Suprapubic skin (tissue), 4 donors: Measurements from ENCODE around the gene GUCY1A2. TPM values are rescaled to one million over a fixed set of nuclear protein-coding genes. Genes with fewer than 3 reads are reported as not detected.
"Not testable (repeated sequence)": the region's sequence is repeated elsewhere in the genome, so short reads cannot be mapped to it uniquely, and the experiment has no call there.

ENCODE experiments used
- DNase-seq, 2 donors: peaks; one replicate each; pipeline ENCODE4 v3.0.0-alpha.2; 2019; ENCODE audit warnings: low spot score in 2 of 2
- H3K27ac ChIP-seq: fragments of 200-600 bp; sonication (generic); one replicate; pipeline ENCODE4 v1.5.1; 2019
- H3K27me3 ChIP-seq: fragments of 200-600 bp; sonication (generic); one replicate; pipeline ENCODE4 v1.5.1; 2019
- H3K36me3 ChIP-seq: fragments of 200-600 bp; sonication (generic); one replicate; pipeline ENCODE4 v1.5.1; 2019
- H3K4me1 ChIP-seq: fragments of 200-600 bp; sonication (generic); one replicate; pipeline ENCODE4 v1.5.1; 2019
- H3K4me3 ChIP-seq: fragments of 200-600 bp; sonication (generic); one replicate; pipeline ENCODE4 v1.5.1; 2019; ENCODE audit warnings: mild to moderate bottlenecking
- H3K9me3 ChIP-seq: fragments of 200-600 bp; sonication (generic); one replicate; pipeline ENCODE4 v1.5.1; 2019
- CTCF ChIP-seq, 2 donors: fragments of 200-600 bp in 1 of 2; fragments of 450-650 bp in 1 of 2; sonication (generic) in 1 of 2; IDR thresholded peaks; one replicate each; pipeline ENCODE4 v1.5.1; 2016 to 2019; ENCODE audit warnings: antibody characterized with exemption in 2 of 2, mild to moderate bottlenecking in 1 of 2, moderate library complexity in 1 of 2
- EP300 ChIP-seq: sonication (generic); formaldehyde crosslinking; IDR thresholded peaks from one replicate; pipeline ENCODE4 v1.6.1; 2017; ENCODE audit warnings: antibody characterized with exemption
- POLR2A ChIP-seq, 2 donors: fragments of 450-650 bp; IDR thresholded peaks; one replicate each; pipeline ENCODE4 v1.6.1; 2017; ENCODE audit warnings: antibody characterized with exemption in 2 of 2, mild to moderate bottlenecking in 2 of 2, moderate library complexity in 2 of 2
- POLR2AphosphoS5 ChIP-seq, 3 donors: sonication (generic); formaldehyde crosslinking; IDR thresholded peaks; one replicate each; pipeline ENCODE4 v1.6.1; 2017; ENCODE audit warnings: antibody characterized with exemption in 3 of 3
- WGBS: methylation state at CpG from one replicate; pipeline ENCODE4 v1.1.5; 2018; 5-methylcytosine and 5-hydroxymethylcytosine counted together
- total RNA-seq, 4 donors: library from RNA; depleted of rRNA; stranded (reverse); fragments of >200 nt; gene quantifications; one replicate each; pipeline ENCODE4 v1.1.0, GENCODE V29; 2016

Gene GUCY1A2
- total RNA-seq, 4 donors from 2014 or later: 0.49 to 2.7 (median 1.2) TPM

- no peak overlapping the region for H3K4me3 ChIP-seq
- 76% methylated on average over 1 of the region's 1 CpG for WGBS
- no peaks in the 10 kb centered on the region for H3K36me3 ChIP-seq
- no peaks in the 10 kb centered on the region for H3K9me3 ChIP-seq
- TF ChIP-seq CTCF (IDR thresholded peaks at IDR 0.05): no peak
- no peak for TF ChIP-seq POLR2AphosphoS5 (IDR thresholded peaks at IDR 0.05)
- TF ChIP-seq EP300: no peak
- no peak for TF ChIP-seq POLR2A (IDR thresholded peaks at IDR 0.05)
- no peaks in the 10 kb centered on the region for H3K27me3 ChIP-seq
- no peaks in the 10 kb centered on the region for H3K4me1 ChIP-seq
- DNase-seq: no peak
- no peak overlapping the region for H3K27ac ChIP-seq
Measured at GRCh38 chr11:106813806-106814205, 204.5 kb downstream of the GUCY1A2 start.

- DNase-seq: no peak
- H3K4me1 ChIP-seq: no peaks in the 10 kb centered on the region
Measured at GRCh38 chr11:106794058-106794457, 224.2 kb downstream of the GUCY1A2 start.

GRCh38 chr11:106789406-106789805, 228.9 kb downstream of the GUCY1A2 start:
- Histone ChIP-seq H3K27me3 (no peaks in the 10 kb centered on the region), H3K27ac (no peak overlapping the region), H3K4me1 (peaks cover 3% of the 10 kb centered on the region), H3K36me3 (no peaks in the 10 kb centered on the region), H3K9me3 (no peaks in the 10 kb centered on the region), H3K4me3 (no peak overlapping the region)
- 50% methylated on average over 3 of the region's 3 CpGs for WGBS
- no peak for DNase-seq
- TF ChIP-seq POLR2A (IDR thresholded peaks at IDR 0.05) (no peak), CTCF (IDR thresholded peaks at IDR 0.05) (no peak), POLR2AphosphoS5 (IDR thresholded peaks at IDR 0.05) (no peak), EP300 (no peak)

More at GRCh38 chr11:106794058-106794457, 224.2 kb downstream of the GUCY1A2 start:
- Histone ChIP-seq H3K4me3 (no peak overlapping the region), H3K27me3 (no peaks in the 10 kb centered on the region), H3K27ac (no peak overlapping the region), H3K9me3 (no peaks in the 10 kb centered on the region), H3K36me3 (no peaks in the 10 kb centered on the region)
- TF ChIP-seq POLR2A (IDR thresholded peaks at IDR 0.05) (no peak), CTCF (IDR thresholded peaks at IDR 0.05) (no peak), EP300 (no peak)

- H3K27ac ChIP-seq: no peak overlapping the region
- H3K4me3 ChIP-seq: no peak overlapping the region
- H3K9me3 ChIP-seq: no peaks in the 10 kb centered on the region
- H3K4me1 ChIP-seq: peaks cover 3% of the 10 kb centered on the region
- TF ChIP-seq EP300 (no peak), POLR2AphosphoS5 (IDR thresholded peaks at IDR 0.05) (no peak), CTCF (IDR thresholded peaks at IDR 0.05) (no peak), POLR2A (IDR thresholded peaks at IDR 0.05) (no peak)
- no peaks in the 10 kb centered on the region for H3K36me3 ChIP-seq
- no peak for DNase-seq
- 100% methylated on average over 1 of the region's 1 CpG for WGBS
- no peaks in the 10 kb centered on the region for H3K27me3 ChIP-seq
Measured at GRCh38 chr11:106787454-106787853, 230.8 kb downstream of the GUCY1A2 start.

- no peak for TF ChIP-seq CTCF (IDR thresholded peaks at IDR 0.05)
- TF ChIP-seq POLR2A (IDR thresholded peaks at IDR 0.05): no peak
- no peak for TF ChIP-seq EP300
- TF ChIP-seq POLR2AphosphoS5 (IDR thresholded peaks at IDR 0.05): no peak
- DNase-seq: no peak
- Histone ChIP-seq H3K27ac (no peak overlapping the region), H3K4me1 (peaks cover 3% of the 10 kb centered on the region), H3K4me3 (no peak overlapping the region), H3K27me3 (no peaks in the 10 kb centered on the region), H3K9me3 (no peaks in the 10 kb centered on the region), H3K36me3 (no peaks in the 10 kb centered on the region)
- WGBS: 34% methylated on average over 3 of the region's 3 CpGs
Measured at GRCh38 chr11:106785913-106786650, 232.2 kb downstream of the GUCY1A2 start.

- not testable (repeated sequence) for DNase-seq, H3K36me3 ChIP-seq
- 93% methylated on average over 8 of the region's 8 CpGs for WGBS
Measured at GRCh38 chr11:106777302-106777701, 241.0 kb downstream of the GUCY1A2 start.

More at GRCh38 chr11:106777302-106777701, 241.0 kb downstream of the GUCY1A2 start:
- H3K27me3 ChIP-seq, H3K4me1 ChIP-seq, H3K9me3 ChIP-seq, H3K27ac ChIP-seq, H3K4me3 ChIP-seq: not testable (repeated sequence)
